Measurements from ENCODE around the gene MYOM3. TPM values are rescaled to one million over a fixed set of nuclear protein-coding genes. Genes with fewer than 3 reads are reported as not detected.

MYOM3 gene
- total RNA-seq, 1 donor from 2014 or later = not detected

DNA sequence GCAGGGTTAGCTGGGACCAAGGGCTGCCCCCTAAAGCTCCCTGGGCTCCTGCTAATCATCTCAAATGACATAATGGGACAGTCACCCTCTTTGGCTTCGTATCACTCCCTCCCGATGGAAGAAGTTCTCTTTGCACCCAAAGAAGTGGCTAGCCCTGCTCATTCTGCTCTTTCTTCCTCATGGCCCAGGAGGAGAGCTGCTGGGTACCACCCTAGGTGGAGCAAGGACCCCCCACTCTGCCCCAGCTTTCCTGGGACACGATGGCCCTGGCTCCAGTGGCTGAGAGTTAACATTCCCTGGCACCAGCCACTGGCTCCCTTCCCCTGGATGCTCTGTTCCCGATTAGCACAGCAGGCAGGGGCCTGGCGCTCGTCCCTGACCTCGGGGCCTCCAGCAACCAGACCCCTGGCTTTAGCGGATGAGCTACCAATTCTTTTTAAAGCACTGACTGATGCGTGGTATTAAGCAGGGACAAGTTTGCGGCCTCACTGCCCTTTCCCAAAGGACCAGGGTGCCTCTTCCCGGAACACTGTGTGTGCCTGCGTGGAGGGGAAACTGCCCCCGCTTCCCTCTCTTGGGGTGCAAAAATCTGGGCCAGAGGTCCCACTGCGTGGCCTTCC is 1.2 kb downstream of the MYOM3 start:
- Mint-ChIP-seq H3K36me3 (ENCODE audit: unreplicated experiment) (no peaks in the 10 kb centered on the region), H3K27ac (ENCODE audit: unreplicated experiment) (no peak overlapping the region), H3K27me3 (ENCODE audit: unreplicated experiment) (no peaks in the 10 kb centered on the region), H3K4me3 (ENCODE audit: unreplicated experiment) (no peak overlapping the region), H3K4me1 (ENCODE audit: low read depth, unreplicated experiment) (peaks cover 4% of the 10 kb centered on the region), H3K9me3 (ENCODE audit: unreplicated experiment) (peaks cover 3% of the 10 kb centered on the region)
- TF ChIP-seq, protein P1, sequence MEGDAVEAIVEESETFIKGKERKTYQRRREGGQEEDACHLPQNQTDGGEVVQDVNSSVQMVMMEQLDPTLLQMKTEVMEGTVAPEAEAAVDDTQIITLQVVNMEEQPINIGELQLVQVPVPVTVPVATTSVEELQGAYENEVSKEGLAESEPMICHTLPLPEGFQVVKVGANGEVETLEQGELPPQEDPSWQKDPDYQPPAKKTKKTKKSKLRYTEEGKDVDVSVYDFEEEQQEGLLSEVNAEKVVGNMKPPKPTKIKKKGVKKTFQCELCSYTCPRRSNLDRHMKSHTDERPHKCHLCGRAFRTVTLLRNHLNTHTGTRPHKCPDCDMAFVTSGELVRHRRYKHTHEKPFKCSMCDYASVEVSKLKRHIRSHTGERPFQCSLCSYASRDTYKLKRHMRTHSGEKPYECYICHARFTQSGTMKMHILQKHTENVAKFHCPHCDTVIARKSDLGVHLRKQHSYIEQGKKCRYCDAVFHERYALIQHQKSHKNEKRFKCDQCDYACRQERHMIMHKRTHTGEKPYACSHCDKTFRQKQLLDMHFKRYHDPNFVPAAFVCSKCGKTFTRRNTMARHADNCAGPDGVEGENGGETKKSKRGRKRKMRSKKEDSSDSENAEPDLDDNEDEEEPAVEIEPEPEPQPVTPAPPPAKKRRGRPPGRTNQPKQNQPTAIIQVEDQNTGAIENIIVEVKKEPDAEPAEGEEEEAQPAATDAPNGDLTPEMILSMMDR (IDR thresholded peaks at IDR 0.05; ENCODE audit: partially characterized antibody, unreplicated experiment) = no peak
- DNase-seq = no peak

DNA sequence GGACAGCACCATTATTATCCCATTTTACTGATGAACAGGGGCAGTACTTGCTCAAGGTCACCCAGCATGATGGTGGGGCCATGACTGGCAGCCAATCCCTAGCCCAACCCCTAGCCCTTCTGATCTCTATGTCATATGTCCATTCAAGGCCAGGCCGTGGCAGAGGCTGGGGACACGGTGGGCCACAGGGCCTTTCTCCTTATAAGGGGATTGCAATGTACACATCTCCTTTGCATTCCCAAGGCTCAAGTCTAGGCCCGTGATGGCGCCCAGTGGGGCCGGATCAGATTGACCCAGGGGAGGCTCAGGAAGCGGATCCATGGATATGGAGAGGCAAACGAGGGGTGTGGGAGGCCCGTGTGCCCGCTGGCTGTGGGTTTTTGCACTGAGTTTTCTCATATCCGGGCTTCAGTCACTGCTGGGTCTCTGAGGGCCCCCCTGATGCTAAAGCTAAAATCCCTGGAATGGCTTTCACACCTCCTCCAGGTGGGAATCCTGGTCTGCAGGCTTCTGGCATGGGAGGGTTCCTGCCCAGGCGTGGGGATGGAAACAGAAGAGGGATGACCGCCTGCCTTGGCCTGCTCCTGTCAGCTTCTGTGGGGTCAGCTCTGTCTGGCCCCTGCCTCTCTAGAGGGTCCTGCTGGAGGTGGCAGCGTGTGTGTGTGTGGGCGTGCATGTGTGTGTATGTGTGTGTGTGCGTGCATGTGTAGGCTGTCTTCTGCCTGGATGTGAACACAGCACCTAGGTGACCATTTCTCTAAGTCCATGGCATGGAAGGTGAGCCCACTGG is 2.1 kb downstream of the MYOM3 start:
- DNase-seq = no peak
- Mint-ChIP-seq H3K4me3 (ENCODE audit: unreplicated experiment) (no peak overlapping the region), H3K4me1 (ENCODE audit: low read depth, unreplicated experiment) (peaks cover 6% of the 10 kb centered on the region), H3K9me3 (ENCODE audit: unreplicated experiment) (peaks cover 3% of the 10 kb centered on the region), H3K27me3 (ENCODE audit: unreplicated experiment) (no peaks in the 10 kb centered on the region), H3K27ac (ENCODE audit: unreplicated experiment) (no peak overlapping the region), H3K36me3 (ENCODE audit: unreplicated experiment) (no peaks in the 10 kb centered on the region)
- TF ChIP-seq, protein P1 (IDR thresholded peaks at IDR 0.05; ENCODE audit: partially characterized antibody, unreplicated experiment) = no peak

DNA sequence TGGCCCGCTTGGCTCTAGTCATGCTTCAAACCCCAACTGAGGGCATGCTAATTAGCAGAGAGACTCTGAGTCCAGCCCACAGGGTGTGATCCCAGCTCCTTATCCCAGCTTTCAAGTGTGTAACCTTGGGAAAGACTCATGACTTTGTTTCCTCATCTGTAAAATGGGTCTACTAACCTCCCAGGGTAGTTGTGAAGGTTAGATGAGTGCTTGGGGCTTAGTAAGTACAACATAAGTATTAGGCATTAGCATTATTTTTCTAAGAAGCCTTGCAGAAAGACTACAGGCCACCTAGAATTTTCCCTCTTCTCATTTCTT is 2.8 kb downstream of the MYOM3 start:
- Mint-ChIP-seq H3K9me3 (ENCODE audit: unreplicated experiment) (peaks cover 3% of the 10 kb centered on the region), H3K36me3 (ENCODE audit: unreplicated experiment) (no peaks in the 10 kb centered on the region), H3K4me3 (ENCODE audit: unreplicated experiment) (no peak overlapping the region), H3K27ac (ENCODE audit: unreplicated experiment) (no peak overlapping the region), H3K4me1 (ENCODE audit: low read depth, unreplicated experiment) (peaks cover 6% of the 10 kb centered on the region), H3K27me3 (ENCODE audit: unreplicated experiment) (no peaks in the 10 kb centered on the region)
- TF ChIP-seq, protein P1 (IDR thresholded peaks at IDR 0.05; ENCODE audit: partially characterized antibody, unreplicated experiment) = no peak
- DNase-seq = no peak

DNA sequence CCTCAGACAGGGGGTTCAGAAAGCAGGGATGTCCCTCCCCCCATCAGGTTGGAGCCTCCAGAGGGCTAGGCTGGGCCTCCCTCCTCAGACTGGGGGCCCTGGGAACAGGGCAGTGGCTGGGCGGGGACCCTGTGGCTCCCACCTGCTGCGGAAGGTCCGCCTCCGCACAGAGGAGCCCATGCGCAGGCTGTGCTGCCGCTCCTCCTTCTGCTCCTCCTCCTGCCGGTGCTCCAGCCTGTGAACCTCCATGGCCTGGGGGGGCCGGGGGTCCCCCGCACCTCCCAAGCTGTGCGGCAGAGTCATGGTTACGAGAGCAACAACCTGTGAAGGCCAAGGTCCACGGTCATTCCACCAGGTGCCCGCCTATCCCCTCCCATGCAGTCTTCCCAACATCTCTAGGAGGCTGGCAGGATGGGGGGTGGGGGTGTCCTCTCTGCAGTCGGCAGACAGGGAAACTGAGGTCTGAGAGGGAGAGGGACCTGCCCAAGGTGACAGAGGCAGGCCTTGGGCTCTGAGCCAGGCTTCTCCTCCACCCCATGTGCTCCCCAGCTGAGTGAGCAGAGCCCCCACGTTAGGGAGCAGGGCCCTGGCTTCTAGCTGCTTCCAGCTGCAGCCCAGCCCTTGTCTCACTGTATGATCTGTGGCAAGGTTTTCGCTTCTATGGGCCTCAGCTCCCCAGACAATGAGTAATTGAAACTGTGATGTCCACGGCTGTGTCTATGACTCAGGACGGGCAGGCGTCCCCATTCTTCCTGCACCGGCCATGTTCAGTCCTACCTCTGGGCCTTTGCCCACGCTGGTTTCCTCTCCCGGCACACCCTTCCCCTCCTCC is 3.4 kb downstream of the MYOM3 start:
- DNase-seq = no peak
- Mint-ChIP-seq H3K36me3 (ENCODE audit: unreplicated experiment) (no peaks in the 10 kb centered on the region), H3K4me3 (ENCODE audit: unreplicated experiment) (no peak overlapping the region), H3K9me3 (ENCODE audit: unreplicated experiment) (peaks cover 3% of the 10 kb centered on the region), H3K4me1 (ENCODE audit: low read depth, unreplicated experiment) (peaks cover 6% of the 10 kb centered on the region), H3K27ac (ENCODE audit: unreplicated experiment) (no peak overlapping the region), H3K27me3 (ENCODE audit: unreplicated experiment) (peaks cover 1% of the 10 kb centered on the region)
- TF ChIP-seq, protein P1 (IDR thresholded peaks at IDR 0.05; ENCODE audit: partially characterized antibody, unreplicated experiment) = no peak

Data from glutamatergic neuron (in vitro differentiated cells).